IPS-18a (cell line): Measurements from ENCODE around the gene MLLT3.

Experiments
- H3K27ac ChIP-seq: one replicate; pipeline ENCODE4 v1.5.1; 2013; ENCODE audit warnings: low read length
- H3K27me3 ChIP-seq: one replicate; pipeline ENCODE4 v1.6.1; 2013; ENCODE audit warnings: mild to moderate bottlenecking, low read length; ENCODE audit not compliant: control insufficient read depth, insufficient read depth
- H3K36me3 ChIP-seq: one replicate; pipeline ENCODE4 v1.6.1; 2013; ENCODE audit warnings: low read depth, low read length; ENCODE audit not compliant: control insufficient read depth
- H3K4me1 ChIP-seq: one replicate; pipeline ENCODE4 v1.6.1; 2013; ENCODE audit warnings: low read depth, low read length; ENCODE audit not compliant: control insufficient read depth
- H3K4me3 ChIP-seq: one replicate; pipeline ENCODE4 v1.5.1; 2013; ENCODE audit warnings: low read length
- H3K9ac ChIP-seq: one replicate; pipeline ENCODE4 v1.6.1; 2013; ENCODE audit warnings: mild to moderate bottlenecking, low read length, moderate library complexity
- H3K9me3 ChIP-seq: one replicate; pipeline ENCODE4 v1.6.1; 2013; ENCODE audit warnings: low read depth, low read length; ENCODE audit not compliant: control insufficient read depth

The MLLT3 gene

DNA sequence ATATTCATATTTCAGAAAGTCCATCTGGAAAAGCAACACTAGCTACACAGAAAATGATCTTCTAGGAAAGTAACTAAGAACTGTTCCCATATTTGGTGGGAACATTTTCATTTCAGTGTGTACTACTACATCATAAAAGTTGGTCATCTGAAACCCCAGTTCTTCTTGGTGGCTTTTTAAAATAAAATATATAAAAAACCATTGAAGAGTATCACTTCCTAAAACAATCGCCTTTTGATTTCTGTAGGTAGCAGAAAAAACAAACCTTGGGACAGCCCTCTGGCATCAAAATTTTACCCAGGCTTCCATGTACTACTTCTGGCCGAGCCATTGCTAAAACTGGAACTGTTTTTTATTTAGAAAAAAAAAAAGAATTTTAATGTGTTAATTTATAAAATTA, 158.5 kb downstream of the MLLT3 start:
- H3K36me3 ChIP-seq: no peaks in the 10 kb centered on the region
- H3K9me3 ChIP-seq: no peaks in the 10 kb centered on the region
- no peak overlapping the region for H3K27ac ChIP-seq
- no peaks in the 10 kb centered on the region for H3K27me3 ChIP-seq
- H3K9ac ChIP-seq: no peak overlapping the region
- no peaks in the 10 kb centered on the region for H3K4me1 ChIP-seq
- no peak overlapping the region for H3K4me3 ChIP-seq

DNA sequence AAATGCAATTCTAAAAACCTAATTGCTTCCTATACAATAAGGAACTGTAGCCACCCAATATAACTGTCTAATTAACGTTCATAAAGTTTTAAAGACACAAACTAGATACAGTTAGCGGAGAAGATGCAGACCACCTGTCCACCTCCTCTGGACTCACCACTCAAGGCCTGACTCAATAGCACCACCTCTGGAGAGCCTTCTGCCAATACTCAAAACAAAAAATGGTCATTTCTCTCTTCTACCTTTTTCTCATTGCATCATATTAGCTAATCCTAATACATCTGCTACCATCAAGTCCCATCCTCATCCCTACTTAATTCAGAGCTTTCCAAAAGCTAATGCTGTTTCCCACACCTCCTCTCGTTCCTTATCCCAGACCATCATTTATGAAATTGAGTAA, 159.9 kb downstream of the MLLT3 start:
- no peaks in the 10 kb centered on the region for H3K9me3 ChIP-seq
- H3K4me1 ChIP-seq: no peaks in the 10 kb centered on the region
- no peaks in the 10 kb centered on the region for H3K36me3 ChIP-seq
- no peak overlapping the region for H3K4me3 ChIP-seq
- no peaks in the 10 kb centered on the region for H3K27me3 ChIP-seq
- H3K27ac ChIP-seq: no peak overlapping the region
- no peak overlapping the region for H3K9ac ChIP-seq

GRCh38 chr9:20447291-20447690, 175.0 kb downstream of the MLLT3 start:
- H3K36me3 ChIP-seq: no peaks in the 10 kb centered on the region
- H3K9me3 ChIP-seq: no peaks in the 10 kb centered on the region
- no peak overlapping the region for H3K4me3 ChIP-seq
- no peaks in the 10 kb centered on the region for H3K4me1 ChIP-seq
- no peak overlapping the region for H3K9ac ChIP-seq
- H3K27ac ChIP-seq: no peak overlapping the region
- H3K27me3 ChIP-seq: no peaks in the 10 kb centered on the region

GRCh38 chr9:20446248-20446647, 176.1 kb downstream of the MLLT3 start:
- Histone ChIP-seq H3K9me3 (no peaks in the 10 kb centered on the region), H3K27me3 (no peaks in the 10 kb centered on the region), H3K27ac (no peak overlapping the region), H3K9ac (no peak overlapping the region), H3K36me3 (no peaks in the 10 kb centered on the region), H3K4me3 (no peak overlapping the region), H3K4me1 (no peaks in the 10 kb centered on the region)

DNA sequence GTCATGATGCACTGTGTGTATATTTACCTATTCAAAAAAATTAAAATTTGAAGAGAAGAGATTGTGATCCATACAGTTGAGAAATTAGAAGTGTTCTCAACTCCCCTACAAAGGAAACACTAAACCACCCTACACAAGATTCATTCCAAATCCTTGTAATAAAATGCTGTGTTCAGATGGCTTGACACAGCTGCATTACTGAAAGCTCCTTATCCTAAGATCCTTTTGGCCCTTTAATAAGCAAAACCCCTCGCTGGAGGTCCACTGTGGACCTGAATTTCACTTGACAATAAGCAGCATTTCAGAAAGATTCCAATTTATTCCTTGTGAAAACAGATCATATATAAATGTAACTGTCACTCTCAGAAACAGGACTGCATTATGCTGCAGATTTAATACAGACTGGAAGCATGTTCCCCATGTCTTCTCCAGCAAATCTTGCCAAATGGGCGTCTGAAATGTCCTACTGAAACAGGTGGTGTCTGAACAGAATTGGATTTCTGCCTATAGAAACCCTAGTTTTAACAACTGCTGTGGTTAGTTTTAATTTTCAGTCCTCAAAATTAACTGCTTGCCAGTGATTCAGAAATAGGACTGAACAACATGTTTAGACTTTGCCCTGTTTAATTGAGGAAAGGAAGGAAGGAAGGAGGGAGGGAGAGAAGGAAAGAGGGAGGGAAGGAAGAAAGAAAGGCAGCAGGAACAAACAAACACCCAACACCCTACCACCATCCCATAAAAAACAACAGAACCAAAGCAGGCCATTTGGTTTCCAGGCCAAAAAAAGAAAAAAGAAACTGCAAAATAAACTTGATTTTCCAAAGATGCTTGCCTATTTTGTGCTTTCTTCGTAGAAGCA, 179.6 kb downstream of the MLLT3 start:
- H3K27ac ChIP-seq: no peak overlapping the region
- H3K36me3 ChIP-seq: no peaks in the 10 kb centered on the region
- H3K4me3 ChIP-seq: no peak overlapping the region
- H3K9ac ChIP-seq: no peak overlapping the region
- H3K27me3 ChIP-seq: no peaks in the 10 kb centered on the region
- no peaks in the 10 kb centered on the region for H3K4me1 ChIP-seq
- H3K9me3 ChIP-seq: no peaks in the 10 kb centered on the region

DNA sequence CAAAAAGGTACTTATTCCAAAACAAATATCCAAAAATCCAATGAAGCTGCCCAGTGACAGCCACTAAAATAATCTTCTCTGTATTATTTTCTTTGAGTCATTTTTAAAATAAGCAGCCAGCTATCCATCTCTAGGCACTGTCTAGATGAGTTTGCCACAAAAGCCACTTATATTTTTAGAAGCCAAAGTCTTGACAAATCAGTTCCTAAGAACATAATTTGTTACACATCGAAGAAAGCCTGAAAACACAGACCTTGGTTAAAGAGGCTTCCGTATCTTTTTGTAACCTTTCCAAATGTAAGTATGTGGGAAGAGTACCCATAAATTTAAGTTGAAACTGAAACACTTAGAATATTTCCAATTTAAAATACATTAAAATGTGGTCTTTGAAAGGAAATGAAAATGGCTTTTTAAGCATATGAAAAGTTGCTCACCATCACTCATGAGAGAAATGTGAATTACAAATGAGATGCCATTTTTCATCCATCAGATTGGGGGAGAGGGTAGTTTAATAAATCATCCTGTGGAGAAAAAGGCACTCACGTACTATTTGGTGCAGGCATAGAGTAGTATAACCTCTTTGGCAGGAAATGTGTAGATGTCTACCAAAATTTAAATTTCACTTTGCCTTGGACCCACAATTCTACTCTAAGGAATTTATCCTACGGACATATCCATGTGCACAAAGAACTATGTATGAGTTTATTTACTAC, 180.4 kb downstream of the MLLT3 start:
- Histone ChIP-seq H3K4me3 (no peak overlapping the region), H3K36me3 (no peaks in the 10 kb centered on the region), H3K27ac (no peak overlapping the region), H3K9ac (no peak overlapping the region), H3K27me3 (no peaks in the 10 kb centered on the region), H3K9me3 (no peaks in the 10 kb centered on the region), H3K4me1 (no peaks in the 10 kb centered on the region)

GRCh38 chr9:20441166-20441565, 181.1 kb downstream of the MLLT3 start:
- no peaks in the 10 kb centered on the region for H3K27me3 ChIP-seq
- no peak overlapping the region for H3K9ac ChIP-seq
- no peaks in the 10 kb centered on the region for H3K36me3 ChIP-seq
- no peak overlapping the region for H3K27ac ChIP-seq
- no peak overlapping the region for H3K4me3 ChIP-seq
- no peaks in the 10 kb centered on the region for H3K9me3 ChIP-seq
- H3K4me1 ChIP-seq: no peaks in the 10 kb centered on the region

DNA sequence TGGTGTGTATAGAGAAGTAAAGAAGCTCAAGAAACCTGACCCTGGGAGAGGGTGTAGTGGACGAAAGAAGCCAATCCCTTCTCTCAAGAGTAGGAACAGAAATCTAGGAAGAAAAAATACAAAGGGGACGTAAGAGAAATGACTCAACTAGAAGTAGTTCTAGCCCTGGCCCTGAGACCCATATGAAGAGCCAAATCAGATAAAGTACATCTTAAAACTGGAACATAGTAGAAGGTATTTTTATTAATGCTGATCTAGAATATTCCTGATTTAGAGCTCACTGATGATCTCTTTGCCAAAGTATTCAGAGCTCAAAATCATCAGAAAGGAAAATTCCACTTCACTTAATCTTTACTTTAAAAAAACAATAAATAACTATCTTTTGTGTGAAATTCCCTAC, 184.8 kb downstream of the MLLT3 start:
- Histone ChIP-seq H3K36me3 (no peaks in the 10 kb centered on the region), H3K27me3 (no peaks in the 10 kb centered on the region), H3K4me3 (no peak overlapping the region), H3K27ac (no peak overlapping the region), H3K4me1 (no peaks in the 10 kb centered on the region), H3K9ac (no peak overlapping the region), H3K9me3 (no peaks in the 10 kb centered on the region)

DNA sequence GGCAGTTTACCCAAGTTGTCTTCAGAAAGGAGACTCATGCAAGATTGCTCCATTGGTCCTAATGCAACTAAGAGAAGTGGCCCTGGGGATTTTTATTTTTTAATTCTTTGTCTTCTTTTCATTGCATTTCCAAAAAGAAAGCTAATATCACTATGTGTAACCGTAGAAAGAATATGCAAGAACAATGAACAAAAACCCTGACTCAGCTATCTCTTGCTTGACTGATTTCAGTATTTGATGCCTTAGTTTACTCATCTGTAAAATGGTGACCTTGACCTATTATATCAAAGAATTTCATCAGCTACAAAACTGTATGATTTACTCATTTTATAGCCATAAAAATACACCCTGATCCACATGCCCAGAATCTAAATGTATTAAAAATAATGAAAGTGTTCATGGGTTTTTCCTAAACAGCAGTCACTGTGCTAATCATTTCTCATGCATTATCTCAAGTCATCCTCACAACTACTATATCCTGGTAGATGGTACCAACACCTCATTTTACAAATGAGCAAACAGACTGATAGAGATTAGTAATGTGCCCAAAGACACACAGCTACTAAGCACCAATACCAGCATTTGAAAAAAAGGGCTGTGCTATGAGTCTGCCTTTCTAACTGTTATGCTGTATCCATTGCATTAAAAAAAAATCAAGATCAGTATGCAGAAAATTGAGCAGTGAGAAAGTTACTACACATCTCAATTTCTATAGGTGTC, 185.7 kb downstream of the MLLT3 start:
- no peaks in the 10 kb centered on the region for H3K4me1 ChIP-seq
- no peaks in the 10 kb centered on the region for H3K36me3 ChIP-seq
- no peak overlapping the region for H3K4me3 ChIP-seq
- no peaks in the 10 kb centered on the region for H3K9me3 ChIP-seq
- no peak overlapping the region for H3K9ac ChIP-seq
- H3K27ac ChIP-seq: no peak overlapping the region
- H3K27me3 ChIP-seq: no peaks in the 10 kb centered on the region

DNA sequence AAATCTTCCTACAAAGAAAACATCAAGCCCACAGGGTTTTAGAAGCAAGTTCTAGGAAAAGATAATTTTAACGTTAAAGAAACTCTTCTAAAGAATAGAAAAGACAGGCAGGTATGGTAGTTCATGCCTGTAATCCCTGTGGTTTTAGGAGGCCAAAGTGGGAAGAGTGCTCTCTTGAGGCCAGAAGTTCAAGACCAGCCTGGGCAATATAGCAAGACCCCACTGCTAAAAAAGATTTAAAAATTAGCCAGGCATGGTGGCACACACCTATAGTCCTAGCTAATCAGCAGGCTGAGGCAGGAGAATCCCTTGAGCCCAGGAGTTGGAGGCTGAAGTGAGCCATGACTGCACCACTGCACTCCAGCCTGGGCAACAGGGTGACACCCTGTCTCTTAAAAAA, 193.3 kb downstream of the MLLT3 start:
- Histone ChIP-seq H3K27me3 (no peaks in the 10 kb centered on the region), H3K4me1 (no peaks in the 10 kb centered on the region), H3K27ac (no peak overlapping the region), H3K4me3 (no peak overlapping the region), H3K9me3 (no peaks in the 10 kb centered on the region), H3K36me3 (no peaks in the 10 kb centered on the region), H3K9ac (no peak overlapping the region)

DNA sequence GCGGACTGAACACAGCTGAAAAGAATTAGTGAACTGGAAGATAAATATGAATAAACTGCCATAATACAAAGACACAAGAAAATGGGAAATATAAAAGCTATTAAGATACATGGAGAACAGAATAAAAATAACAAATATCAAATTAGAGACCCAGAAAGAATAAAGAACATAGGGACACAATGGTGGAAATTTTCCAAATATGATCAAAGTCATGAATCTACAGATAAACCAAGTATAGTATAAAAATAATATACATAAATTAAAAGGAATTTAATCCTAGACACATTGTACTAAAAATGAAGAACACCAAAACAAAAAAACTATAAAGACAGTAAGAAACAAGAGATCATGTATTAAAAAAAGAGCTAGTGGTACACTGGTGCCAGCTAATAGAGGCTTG, 194.9 kb downstream of the MLLT3 start:
- Histone ChIP-seq H3K27ac (no peak overlapping the region), H3K4me1 (no peaks in the 10 kb centered on the region), H3K9ac (no peak overlapping the region), H3K36me3 (no peaks in the 10 kb centered on the region), H3K27me3 (no peaks in the 10 kb centered on the region), H3K9me3 (no peaks in the 10 kb centered on the region), H3K4me3 (no peak overlapping the region)
